NT2/D1 (cell line): ENCODE data around the gene UGT1A6.

Source experiments
- SUZ12 ChIP-seq: IDR thresholded peaks from 2 replicates; pipeline ENCODE4 v1.6.1; 2011; ENCODE audit not compliant: insufficient read length, insufficient read depth; ENCODE audit errors: extremely low read depth
- ZNF274 ChIP-seq: IDR thresholded peaks from 2 replicates; pipeline ENCODE4 v1.6.1; 2011; ENCODE audit warnings: mild to moderate bottlenecking, low read depth, low read length

GRCh38 chr2:233775414-233775813, 82.7 kb downstream of the UGT1A6 start:
- TF ChIP-seq ZNF274 (no peak), SUZ12 (no peak)
